Ascending aorta (tissue), 2 donors: ENCODE results near the gene C11orf54. TPM values are rescaled to one million over a fixed set of nuclear protein-coding genes. Genes with fewer than 3 reads are reported as not detected.

Experiments
- DNase-seq, 2 donors: peaks; one replicate each; pipeline ENCODE4 v3.0.0-alpha.2; 2019; ENCODE audit warnings: low spot score in 2 of 2
- H3K27ac ChIP-seq, 2 donors: fragments of 200-600 bp; sonication (generic); one replicate each; pipeline ENCODE4 v1.5.1; 2016 to 2017; ENCODE audit warnings: mild to moderate bottlenecking in 1 of 2
- H3K27me3 ChIP-seq: fragments of 200-600 bp; sonication (generic); one replicate; pipeline ENCODE4 v1.5.1; 2017
- H3K36me3 ChIP-seq, 2 donors: fragments of 200-600 bp; sonication (generic); one replicate each; pipeline ENCODE4 v1.5.1; 2016
- H3K4me1 ChIP-seq, 2 donors: fragments of 200-600 bp; sonication (generic); one replicate each; pipeline ENCODE4 v1.5.1; 2016 to 2017; ENCODE audit warnings: mild to moderate bottlenecking in 1 of 2
- H3K4me3 ChIP-seq, 2 donors: fragments of 200-600 bp; sonication (generic); one replicate each; pipeline ENCODE4 v1.5.1; 2016 to 2017; ENCODE audit warnings: mild to moderate bottlenecking in 1 of 2
- H3K9me3 ChIP-seq, 2 donors: fragments of 200-600 bp; sonication (generic); one replicate each; pipeline ENCODE4 v1.5.1; 2016
- CTCF ChIP-seq, 3 experiments: fragments of 200-600 bp in 2 of 3; fragments of 450-650 bp in 1 of 3; sonication (generic) in 2 of 3; IDR thresholded peaks; one replicate each; pipeline ENCODE4 v1.5.1; 2016 to 2019; ENCODE audit warnings: antibody characterized with exemption in 3 of 3, mild to moderate bottlenecking in 1 of 3, moderate library complexity in 1 of 3
- intact Hi-C: fragments of 100-400 bp; cut with DNase I; formaldehyde crosslinking; loops from one replicate; pipeline ENCODE4 v1.15.1; 2023
- total RNA-seq: library from RNA; depleted of rRNA; stranded (reverse); fragments of >200 nt; gene quantifications from one replicate; pipeline ENCODE4 v1.1.0, GENCODE V29; 2016

C11orf54 gene
- total RNA-seq, 1 donor from 2014 or later = 3.9 TPM

GRCh38 chr11:93728792-93729128 lies 12.7 kb upstream of the C11orf54 start:
- Histone ChIP-seq H3K27ac (no peak overlapping the region), H3K9me3 (no peaks in the 10 kb centered on the region), H3K4me1 (peaks cover 0 to 3% of the 10 kb centered on the region in 2 donors), H3K4me3 (no peak overlapping the region), H3K36me3 (peaks cover 75 to 88% of the 10 kb centered on the region in 2 donors), H3K27me3 (no peaks in the 10 kb centered on the region)
- intact Hi-C loops = no loop called here
- TF ChIP-seq CTCF (IDR thresholded peaks at IDR 0.05) = no peak
- no peak for DNase-seq

- intact Hi-C loops = no loop called here
- Histone ChIP-seq H3K36me3 (peaks cover 77 to 90% of the 10 kb centered on the region in 2 donors), H3K4me1 (peaks cover 0 to 3% of the 10 kb centered on the region in 2 donors), H3K9me3 (no peaks in the 10 kb centered on the region), H3K4me3 (no peak overlapping the region), H3K27me3 (no peaks in the 10 kb centered on the region), H3K27ac (no peak overlapping the region)
- TF ChIP-seq CTCF (IDR thresholded peaks at IDR 0.05) = no peak
- no peak for DNase-seq
These were observed 12.3 kb upstream of the C11orf54 start for GRCh38 chr11:93729129-93729616.

GRCh38 chr11:93730108-93731107 lies 11.1 kb upstream of the C11orf54 start:
- TF ChIP-seq CTCF (IDR thresholded peaks at IDR 0.05) = no peak
- no peaks in the 10 kb centered on the region for H3K9me3 ChIP-seq
- no peak overlapping the region for H3K27ac ChIP-seq
- no peak overlapping the region for H3K4me3 ChIP-seq
- peaks cover 84 to 98% of the 10 kb centered on the region in 2 donors for H3K36me3 ChIP-seq
- H3K27me3 ChIP-seq = no peaks in the 10 kb centered on the region
- H3K4me1 ChIP-seq = peaks cover 0 to 6% of the 10 kb centered on the region in 2 donors
- DNase-seq = no peak
- intact Hi-C loops = no loop called here

GRCh38 chr11:93732237-93732892 lies 9.1 kb upstream of the C11orf54 start:
- Histone ChIP-seq H3K4me3 (no peak overlapping the region), H3K4me1 (peaks cover 0 to 19% of the 10 kb centered on the region in 2 donors), H3K27me3 (no peaks in the 10 kb centered on the region), H3K9me3 (no peaks in the 10 kb centered on the region), H3K36me3 (peaks cover 83 to 99% of the 10 kb centered on the region in 2 donors), H3K27ac (no peak overlapping the region)
- intact Hi-C loops = no loop called here
- no peak for TF ChIP-seq CTCF (IDR thresholded peaks at IDR 0.05)
- no peak for DNase-seq

- intact Hi-C loops = no loop called here
- peaks cover 84 to 99% of the 10 kb centered on the region in 2 donors for H3K36me3 ChIP-seq
These were observed 8.0 kb upstream of the C11orf54 start for GRCh38 chr11:93733474-93733873.

More at GRCh38 chr11:93733474-93733873, 8.0 kb upstream of the C11orf54 start:
- DNase-seq = no peak
- no peak for TF ChIP-seq CTCF (IDR thresholded peaks at IDR 0.05)
- H3K27ac ChIP-seq = no peak overlapping the region
- peaks cover 0 to 30% of the 10 kb centered on the region in 2 donors for H3K4me1 ChIP-seq
- H3K27me3 ChIP-seq = no peaks in the 10 kb centered on the region
- no peaks in the 10 kb centered on the region for H3K9me3 ChIP-seq
- H3K4me3 ChIP-seq = no peak overlapping the region
